CD4-positive, alpha-beta T cell (primary cell): ENCODE results near the gene OR52A5. TPM values are rescaled to one million over a fixed set of nuclear protein-coding genes. Genes with fewer than 3 reads are reported as not detected.
"Not testable (repeated sequence)": the region's sequence is repeated elsewhere in the genome, so short reads cannot be mapped to it uniquely, and the experiment has no call there.

ENCODE experiments used
- ATAC-seq: fragments of 200-7000 bp; cut with Tn5 transposase; one replicate; pipeline ENCODE4 v1.10.0; 2022; ENCODE audit warnings: mild to moderate bottlenecking; ENCODE audit not compliant: poor library complexity
- CTCF ChIA-PET: fragments of 350-600 bp; sonication (Branson Sonifier 250); formaldehyde crosslinking; loops from one replicate; lab custom pipeline; 2021; ENCODE audit warnings: antibody characterized with exemption, inconsistent platforms; lab: Charles Lee
- POLR2A ChIA-PET: fragments of 350-600 bp; sonication (Branson Sonifier 250); formaldehyde crosslinking; loops from one replicate; lab custom pipeline; 2021; ENCODE audit warnings: antibody characterized with exemption, inconsistent platforms; lab: Charles Lee
- DNase-seq, 14 experiments: peaks; one replicate each; pipeline ENCODE4 v3.0.0-alpha.2; 2013 to 2020; ENCODE audit warnings: mixed read lengths in 2 of 14
- H3K27ac ChIP-seq, 2 donors: one replicate each; pipeline versions ENCODE4 v1.5.1 to v1.7.0; 2013; ENCODE audit warnings: low read length in 2 of 2, low read depth in 1 of 2, mild to moderate bottlenecking in 1 of 2
- H3K27me3 ChIP-seq, 2 experiments: 1 replicate in 1 of 2; 2 replicates in 1 of 2; pipeline versions ENCODE4 v1.6.1 to v1.7.0; 2013; ENCODE audit warnings: low read length in 2 of 2, control low read depth in 1 of 2, mild to moderate bottlenecking in 1 of 2, moderate library complexity in 1 of 2; ENCODE audit not compliant: insufficient read depth in 2 of 2, control insufficient read depth in 1 of 2
- H3K36me3 ChIP-seq: one replicate; pipeline ENCODE4 v1.6.1; 2013; ENCODE audit warnings: low read length, control low read depth; ENCODE audit not compliant: insufficient read depth
- H3K4me1 ChIP-seq: one replicate; pipeline ENCODE4 v1.6.1; 2013; ENCODE audit warnings: low read length, control low read depth; ENCODE audit not compliant: insufficient read depth
- H3K4me3 ChIP-seq: one replicate; pipeline ENCODE4 v1.5.1; 2013; ENCODE audit warnings: mild to moderate bottlenecking, low read length, moderate library complexity
- H3K9me3 ChIP-seq, 2 experiments: 1 replicate in 1 of 2; 2 replicates in 1 of 2; pipeline versions ENCODE4 v1.6.1 to v1.7.0; 2013; ENCODE audit warnings: low read length in 2 of 2, mild to moderate bottlenecking in 2 of 2, control low read depth in 1 of 2, moderate library complexity in 1 of 2; ENCODE audit not compliant: control insufficient read depth in 1 of 2, insufficient read depth in 1 of 2
- H3K27ac Mint-ChIP-seq: one replicate; pipeline ENCODE4 v1.8.0; 2020; ENCODE audit warnings: mixed read lengths
- H3K27me3 Mint-ChIP-seq: one replicate; pipeline ENCODE4 v1.8.0; 2021; ENCODE audit warnings: mixed read lengths
- H3K36me3 Mint-ChIP-seq: one replicate; pipeline ENCODE4 v1.8.0; 2021; ENCODE audit warnings: low read depth, mixed read lengths
- H3K4me1 Mint-ChIP-seq: one replicate; pipeline ENCODE4 v1.8.0; 2021; ENCODE audit warnings: low read depth, mixed read lengths
- H3K4me3 Mint-ChIP-seq: one replicate; pipeline ENCODE4 v1.8.0; 2020; ENCODE audit warnings: mild to moderate bottlenecking, mixed read lengths
- H3K9me3 Mint-ChIP-seq: one replicate; pipeline ENCODE4 v1.8.0; 2020; ENCODE audit warnings: mixed read lengths
- CTCF ChIP-seq: fragments of 200-600 bp; IDR thresholded peaks from one replicate; pipeline ENCODE4 v1.8.0; 2022; ENCODE audit warnings: antibody characterized with exemption, mild to moderate bottlenecking
- intact Hi-C, 2 experiments: fragments of 100-400 bp; cut with DNase I in 1 of 2; cut with micrococcal nuclease in 1 of 2; formaldehyde crosslinking; loops; one replicate each; pipeline versions ENCODE4 v1.15.1 to v1.9.0; 2023 to 2025; cut with DNase I, micrococcal nuclease
- total RNA-seq, 174 experiments: library from RNA in 2 of 174; stranded (reverse) in 2 of 174; gene quantifications; one replicate each; pipeline ENCODE4 v1.2.3 and lab custom pipeline; 2021 to 2026

The OR52A5 gene
- total RNA-seq, 2 experiments from 2014 or later = not detected

GRCh38 chr11:5151713-5152153, 13.6 kb upstream of the OR52A5 start:
- ChIA-PET POLR2A (no interaction called here), CTCF (no interaction called here)
- H3K9me3 ChIP-seq = no peaks in the 10 kb centered on the region
- no peaks in the 10 kb centered on the region for H3K27me3 ChIP-seq
- intact Hi-C loops = no loop called here
- no peak for TF ChIP-seq CTCF
- no peak for DNase-seq
- no peak for ATAC-seq
- peaks cover 8% of the 10 kb centered on the region for H3K27me3 Mint-ChIP-seq
- H3K4me3 Mint-ChIP-seq = no peak overlapping the region
- no peak overlapping the region for H3K27ac ChIP-seq
- no peaks in the 10 kb centered on the region for H3K9me3 Mint-ChIP-seq
- no peaks in the 10 kb centered on the region for H3K4me1 Mint-ChIP-seq
- no peak overlapping the region for H3K27ac Mint-ChIP-seq
- no peaks in the 10 kb centered on the region for H3K36me3 ChIP-seq
- H3K36me3 Mint-ChIP-seq = no peaks in the 10 kb centered on the region
- H3K4me3 ChIP-seq = no peak overlapping the region
- H3K4me1 ChIP-seq = no peaks in the 10 kb centered on the region

GRCh38 chr11:5144206-5144605, 6.0 kb upstream of the OR52A5 start:
- H3K36me3 ChIP-seq, H3K27ac ChIP-seq: not testable (repeated sequence)

DNA sequence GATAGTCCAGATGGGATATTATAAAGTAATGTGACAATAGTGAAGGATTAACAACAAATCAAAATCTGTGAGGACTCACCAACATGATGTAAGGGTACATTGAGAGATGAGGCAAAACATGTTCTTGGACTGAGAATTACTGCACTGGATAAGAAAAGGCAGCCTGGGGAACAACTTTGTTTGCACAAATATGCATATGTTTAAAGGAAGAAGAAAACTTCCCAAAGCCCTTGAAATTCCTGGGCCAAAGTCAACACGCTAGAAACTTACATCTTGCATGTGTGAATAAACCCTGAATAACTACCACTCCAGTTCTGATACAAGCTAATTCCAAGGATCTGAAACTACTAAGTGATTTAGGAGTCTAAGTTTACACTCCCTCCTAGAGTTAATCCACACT, 1.1 kb downstream of the OR52A5 start:
- H3K27me3 ChIP-seq = peaks cover 0 to 3% of the 10 kb centered on the region in 2 experiments
- CTCF ChIA-PET = no interaction called here
- H3K4me3 ChIP-seq = no peak overlapping the region
- no peaks in the 10 kb centered on the region for H3K9me3 ChIP-seq
- DNase-seq (no peak), ATAC-seq (no peak)
- Mint-ChIP-seq H3K27me3 (peaks cover 5% of the 10 kb centered on the region), H3K27ac (no peak overlapping the region), H3K36me3 (no peaks in the 10 kb centered on the region), H3K4me3 (no peak overlapping the region), H3K9me3 (no peaks in the 10 kb centered on the region), H3K4me1 (no peaks in the 10 kb centered on the region)
- no peak for TF ChIP-seq CTCF
- intact Hi-C loops = no loop called here
- no peaks in the 10 kb centered on the region for H3K36me3 ChIP-seq
- POLR2A ChIA-PET = no interaction called here
- H3K27ac ChIP-seq = no peak overlapping the region
- no peaks in the 10 kb centered on the region for H3K4me1 ChIP-seq

More at GRCh38 chr11:5144206-5144605, 6.0 kb upstream of the OR52A5 start:
- POLR2A ChIA-PET, H3K27me3 ChIP-seq, H3K27me3 Mint-ChIP-seq, H3K4me1 ChIP-seq, H3K9me3 ChIP-seq, DNase-seq, CTCF ChIA-PET, H3K36me3 Mint-ChIP-seq, H3K4me1 Mint-ChIP-seq, H3K27ac Mint-ChIP-seq, H3K9me3 Mint-ChIP-seq, H3K4me3 ChIP-seq, ATAC-seq, H3K4me3 Mint-ChIP-seq, intact Hi-C loops: not testable (repeated sequence)

GRCh38 chr11:5136261-5136660, 1.9 kb downstream of the OR52A5 start:
- Histone ChIP-seq H3K27ac (no peak overlapping the region), H3K36me3 (no peaks in the 10 kb centered on the region), H3K9me3 (no peaks in the 10 kb centered on the region), H3K4me3 (no peak overlapping the region), H3K4me1 (no peaks in the 10 kb centered on the region), H3K27me3 (peaks cover 0 to 3% of the 10 kb centered on the region in 2 experiments)
- Mint-ChIP-seq H3K27me3 (peaks cover 10% of the 10 kb centered on the region), H3K9me3 (no peaks in the 10 kb centered on the region), H3K4me3 (no peak overlapping the region), H3K4me1 (no peaks in the 10 kb centered on the region), H3K27ac (no peak overlapping the region), H3K36me3 (no peaks in the 10 kb centered on the region)
- ChIA-PET CTCF (no interaction called here), POLR2A (no interaction called here)
- ATAC-seq = no peak
- no peak for TF ChIP-seq CTCF
- intact Hi-C loops = no loop called here
- no peak for DNase-seq
